H4 (cell line): ENCODE results near the gene ADARB1. TPM values are rescaled to one million over a fixed set of nuclear protein-coding genes. Genes with fewer than 3 reads are reported as not detected.

ENCODE experiments used
- DNase-seq: peaks from one replicate; pipeline ENCODE4 v3.0.0-alpha.2; 2015; ENCODE audit warnings: low spot score
- total RNA-seq: library from RNA; depleted of rRNA; stranded (reverse); fragments of >200 nt; shearing (Covaris generic); gene quantifications from 2 replicates; pipeline ENCODE4 v1.2.3, GENCODE V29; 2014

Gene ADARB1
- total RNA-seq, 1 experiment from 2014 or later = 10.2 TPM

- no peak for DNase-seq
Observed at GRCh38 chr21:45093035-45093532, 18.7 kb downstream of the ADARB1 start.

GRCh38 chr21:45094412-45094811, 20.0 kb downstream of the ADARB1 start:
- DNase-seq = no peak

DNA sequence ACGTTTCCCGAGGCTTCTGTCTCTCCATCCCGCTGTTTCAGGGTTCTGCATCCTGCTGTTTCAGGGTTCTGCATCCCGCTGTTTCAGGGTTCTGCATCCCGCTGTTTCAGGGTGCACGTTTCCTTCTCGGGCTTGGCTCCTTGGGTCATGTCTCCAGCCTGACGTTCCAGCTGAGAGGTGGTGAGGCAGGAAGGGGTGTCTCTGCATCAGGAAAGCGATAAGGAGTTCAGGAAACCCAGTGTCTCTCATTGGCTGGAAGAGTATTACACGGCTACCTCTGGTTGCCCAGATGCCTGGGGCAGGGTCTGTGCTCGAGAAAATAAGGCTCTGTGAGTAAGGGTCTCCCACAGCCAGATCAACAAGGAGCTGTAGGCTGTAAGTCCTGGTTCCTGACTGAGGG, 21.1 kb downstream of the ADARB1 start:
- no peak for DNase-seq

GRCh38 chr21:45096217-45096616, 21.8 kb downstream of the ADARB1 start:
- no peak for DNase-seq

- DNase-seq = no peak
Observed at GRCh38 chr21:45097827-45098387, 23.5 kb downstream of the ADARB1 start.

DNA sequence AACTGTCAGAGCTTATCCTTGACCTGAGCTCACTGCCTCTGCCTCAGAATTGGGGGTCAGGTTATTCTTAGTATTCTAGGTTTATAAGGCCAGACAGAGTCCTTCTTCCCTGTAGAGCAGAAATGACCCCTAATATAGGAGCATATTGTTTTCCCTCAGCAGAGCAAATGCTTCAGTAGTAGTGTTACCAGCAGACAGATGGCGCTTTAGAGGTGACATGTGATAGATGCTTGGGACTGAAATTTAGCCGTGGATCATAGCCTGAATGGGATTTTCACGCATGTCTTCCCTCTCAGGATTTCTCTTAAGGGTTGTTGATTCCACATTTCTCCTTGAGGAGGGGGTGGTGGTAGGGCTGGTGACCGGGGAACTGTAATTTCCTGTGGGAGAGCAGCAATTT, 24.5 kb downstream of the ADARB1 start:
- no peak for DNase-seq

DNA sequence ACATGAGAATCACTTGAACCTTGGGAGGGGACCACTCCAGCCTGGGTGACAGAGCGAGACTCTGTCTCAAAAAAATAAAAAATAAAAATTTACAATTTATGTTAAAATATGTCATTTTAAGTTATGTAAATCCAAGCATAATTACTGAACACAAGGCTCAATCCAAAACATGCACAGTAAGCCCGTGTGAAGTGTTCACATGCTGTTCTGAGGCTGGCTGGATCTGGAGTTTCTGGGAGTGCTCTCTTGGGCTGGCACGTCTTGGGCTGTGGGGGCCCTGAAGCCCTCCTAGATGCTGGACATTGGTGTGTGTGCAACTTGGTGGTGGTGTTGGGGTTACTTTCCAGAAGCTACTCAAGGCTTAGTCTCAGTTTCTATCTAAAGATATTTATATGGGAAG, 25.2 kb downstream of the ADARB1 start:
- DNase-seq = no peak

DNA sequence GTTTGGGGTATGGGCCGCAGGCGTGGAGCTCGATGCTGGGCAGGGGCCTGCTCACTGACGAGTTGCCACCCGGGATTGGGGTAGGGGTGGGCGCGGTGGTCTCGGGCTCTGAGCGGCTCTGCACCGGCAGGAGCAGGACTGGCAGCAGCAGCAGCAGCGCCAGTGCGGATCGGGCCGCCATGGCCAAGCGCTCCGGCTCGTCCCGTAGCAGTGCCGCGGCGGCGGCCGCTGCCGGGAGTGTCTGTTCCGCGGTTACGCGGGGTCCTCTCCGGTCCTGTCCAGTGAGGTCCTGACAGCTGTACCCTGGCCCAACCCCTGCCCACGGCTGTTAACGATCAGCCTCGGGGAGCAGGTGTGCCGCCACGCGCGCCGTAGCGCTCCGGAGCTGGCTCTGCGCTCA, 26.5 kb downstream of the ADARB1 start:
- DNase-seq = no peak

DNA sequence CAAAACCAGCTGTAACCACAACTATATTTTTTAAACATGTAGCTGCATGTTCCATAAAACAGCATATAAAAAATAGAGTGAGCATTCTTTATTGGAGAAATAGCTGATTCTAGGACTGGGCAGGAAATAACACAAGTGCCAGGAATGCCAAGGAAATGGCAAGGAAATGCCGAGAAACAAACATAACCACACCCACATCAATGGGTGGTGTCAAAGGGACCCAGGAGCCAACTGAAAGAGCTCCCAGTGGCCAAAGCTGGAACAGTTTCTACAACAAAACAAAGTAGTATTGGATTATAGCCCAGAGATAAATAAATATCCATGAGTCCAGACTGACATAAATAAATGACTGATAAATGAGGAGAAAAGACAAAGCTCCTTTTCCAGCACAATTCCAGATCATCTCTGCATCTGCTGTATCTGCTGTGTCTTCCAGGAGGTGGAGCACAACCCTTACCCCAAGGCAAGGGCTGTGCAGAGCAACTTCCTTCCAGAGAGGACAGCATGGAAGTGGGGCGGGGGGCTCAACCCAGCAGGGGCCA, 28.1 kb downstream of the ADARB1 start:
- DNase-seq = peak; percentile 63

- no peak for DNase-seq
Observed at GRCh38 chr21:45103971-45104520, 29.7 kb downstream of the ADARB1 start.

DNA sequence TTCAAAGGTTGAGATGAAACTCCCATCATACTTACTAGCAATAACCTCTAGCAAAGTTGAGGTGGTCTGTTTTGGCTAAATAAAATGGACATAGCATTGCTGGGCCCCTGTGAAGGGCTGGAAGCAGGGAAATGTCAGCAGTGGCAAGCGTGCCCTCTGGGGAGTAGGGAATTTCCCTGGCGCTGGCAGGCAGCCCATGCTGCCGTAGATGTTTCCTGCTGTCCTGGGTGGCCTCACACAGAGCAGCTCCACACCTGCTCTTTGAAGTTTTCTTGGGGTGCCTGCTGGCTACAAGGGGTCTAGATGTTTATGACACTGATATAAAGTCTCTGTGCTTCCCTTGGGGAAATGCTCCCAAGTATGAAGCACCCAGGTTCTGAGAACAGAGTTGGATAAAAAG, 30.2 kb downstream of the ADARB1 start:
- DNase-seq = no peak

DNA sequence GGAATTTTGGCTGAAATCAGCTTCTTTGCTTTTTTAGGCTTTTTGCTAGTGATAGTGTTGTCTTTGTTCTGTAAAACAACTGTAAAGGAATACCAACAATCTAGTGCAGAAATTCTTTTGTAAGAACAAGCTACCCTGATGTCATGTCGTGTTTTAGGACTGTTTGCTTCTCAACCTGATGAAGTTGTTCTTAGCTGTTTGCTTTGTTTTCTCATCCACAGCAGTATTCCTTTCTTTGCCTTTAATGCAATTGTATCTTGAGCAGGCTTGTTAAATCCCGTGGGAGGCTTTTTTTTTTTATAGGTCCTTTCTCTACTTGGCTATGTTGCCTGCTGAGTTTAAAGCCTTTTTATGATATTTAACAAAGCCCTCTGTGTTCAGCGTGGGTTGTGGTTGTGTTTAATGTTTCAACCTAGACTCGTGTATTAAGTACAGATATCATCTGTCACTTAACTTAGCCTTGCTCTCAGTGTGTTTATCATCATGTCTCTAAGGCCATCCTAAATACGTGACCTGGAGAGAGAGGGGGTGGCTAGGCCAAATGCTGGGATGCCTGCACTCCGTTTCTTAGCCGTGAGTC, 31.6 kb downstream of the ADARB1 start:
- no peak for DNase-seq

DNA sequence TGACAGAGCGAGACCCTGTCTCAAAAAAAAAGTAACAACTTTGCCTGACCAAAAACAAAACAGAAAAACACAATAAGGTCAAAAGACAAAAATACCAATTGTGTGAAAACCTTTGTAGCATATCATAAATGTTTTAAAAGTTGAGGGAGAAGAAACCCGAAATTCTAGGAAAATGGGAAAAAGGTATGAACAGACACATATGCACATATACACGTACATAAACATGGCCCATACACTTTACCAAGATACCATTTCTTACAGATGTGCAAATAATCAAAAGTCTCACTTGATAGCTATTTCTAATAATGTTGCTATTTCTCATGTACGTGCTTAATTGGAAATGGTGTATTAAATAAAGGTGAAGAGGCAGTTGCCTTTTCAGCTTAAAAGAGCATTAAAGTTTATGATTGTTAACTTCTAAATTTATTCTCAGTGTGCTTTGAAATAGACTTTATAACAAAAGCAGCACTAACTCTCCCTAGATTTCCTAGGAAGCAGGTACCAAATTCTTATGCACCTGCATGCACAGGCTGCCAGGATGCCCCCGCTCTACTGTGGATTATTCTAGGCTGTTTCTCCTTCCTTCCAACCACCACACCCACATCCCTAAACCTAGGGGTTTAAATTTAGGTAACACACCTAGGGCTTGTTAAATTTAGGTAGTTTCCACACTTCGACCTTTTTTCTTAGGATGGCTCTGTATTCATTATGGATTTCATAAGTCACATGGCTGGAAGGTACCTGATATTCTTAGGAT, 33.8 kb downstream of the ADARB1 start:
- DNase-seq = no peak

DNA sequence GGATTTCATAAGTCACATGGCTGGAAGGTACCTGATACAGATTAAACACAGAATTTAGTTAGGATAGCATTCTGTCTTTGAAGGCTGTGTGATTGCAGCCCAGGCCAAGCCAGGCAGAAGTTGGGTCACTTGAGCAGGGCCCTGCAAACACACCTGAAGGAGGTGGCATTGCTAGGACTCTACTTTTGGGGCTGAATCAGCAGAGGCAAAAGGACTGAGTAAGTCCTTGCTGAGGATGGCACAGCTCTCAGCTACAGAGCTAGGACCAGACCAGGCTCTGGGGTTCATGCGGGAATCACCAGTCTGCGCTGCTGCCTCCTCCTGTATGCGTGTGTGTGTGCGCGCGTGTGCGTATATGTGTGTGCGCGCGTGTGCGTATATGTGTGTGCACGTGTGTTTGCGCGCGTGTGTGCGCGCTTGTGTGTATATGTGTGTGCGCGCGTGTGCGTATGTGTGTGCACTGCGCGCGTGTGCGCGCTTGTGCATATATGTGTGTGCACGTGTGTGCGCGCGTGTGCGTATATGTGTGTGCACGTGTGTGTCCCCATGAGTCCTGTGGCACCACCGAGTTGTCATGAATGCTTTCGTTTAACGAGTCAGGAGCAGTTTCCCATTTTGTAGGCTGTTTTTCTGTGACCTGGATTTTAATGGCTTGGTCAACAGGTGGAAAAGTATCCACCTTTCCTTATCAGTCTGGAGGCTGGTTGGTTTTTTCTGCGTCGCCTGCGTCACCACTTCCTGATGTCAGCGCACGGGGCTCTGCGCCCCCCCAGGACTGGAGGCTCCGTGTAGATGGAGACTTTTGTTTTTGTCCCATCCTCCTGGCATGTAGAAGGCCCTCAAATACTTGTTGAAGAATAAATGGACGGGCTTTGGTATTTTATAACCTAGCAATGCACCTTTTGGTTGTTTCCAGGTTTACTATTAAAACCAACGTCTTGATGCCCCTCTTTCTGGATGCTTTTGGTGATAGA, 34.7 kb downstream of the ADARB1 start:
- DNase-seq = no peak

GRCh38 chr21:45109831-45110492, 35.6 kb downstream of the ADARB1 start:
- no peak for DNase-seq

GRCh38 chr21:45110873-45111624, 36.7 kb downstream of the ADARB1 start:
- no peak for DNase-seq

DNA sequence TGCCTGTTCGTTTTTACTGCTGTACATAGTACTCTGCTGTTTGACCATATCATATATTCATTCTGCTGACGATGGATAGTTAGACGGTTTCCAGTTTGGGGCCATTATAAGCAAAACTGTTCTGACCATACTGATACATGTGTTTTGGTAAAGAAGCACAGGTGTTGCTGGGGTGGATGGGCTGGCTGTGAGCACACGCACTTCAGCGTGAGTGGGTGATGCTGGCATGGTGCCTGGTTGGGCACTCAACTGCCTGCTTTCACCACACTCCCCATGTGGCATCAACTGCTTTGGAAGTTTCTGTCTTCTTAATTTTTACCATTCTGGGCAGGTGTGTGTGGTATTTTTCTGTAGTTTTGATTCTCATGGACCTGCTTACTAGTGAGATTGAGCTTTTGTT, 37.3 kb downstream of the ADARB1 start:
- no peak for DNase-seq

DNA sequence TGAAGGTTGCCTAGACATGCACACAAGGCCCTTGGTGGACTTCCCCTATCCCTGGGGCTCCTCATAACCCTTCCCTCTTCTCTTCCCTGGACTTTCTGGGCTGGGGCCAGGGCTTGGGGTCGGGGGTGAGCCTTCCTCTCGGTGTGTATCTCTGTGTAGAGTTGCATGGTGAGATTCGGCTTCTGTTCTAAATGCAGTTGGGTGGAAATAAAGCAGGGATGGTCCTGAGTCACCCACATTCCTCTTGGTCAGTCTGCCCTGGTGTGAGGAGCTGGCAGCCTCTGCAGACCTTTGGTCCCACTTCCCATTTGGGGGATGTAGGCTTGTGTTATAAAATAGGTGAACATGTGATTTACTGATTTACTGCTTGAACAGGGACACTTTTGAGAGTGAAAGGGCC, 38.0 kb downstream of the ADARB1 start:
- no peak for DNase-seq

DNA sequence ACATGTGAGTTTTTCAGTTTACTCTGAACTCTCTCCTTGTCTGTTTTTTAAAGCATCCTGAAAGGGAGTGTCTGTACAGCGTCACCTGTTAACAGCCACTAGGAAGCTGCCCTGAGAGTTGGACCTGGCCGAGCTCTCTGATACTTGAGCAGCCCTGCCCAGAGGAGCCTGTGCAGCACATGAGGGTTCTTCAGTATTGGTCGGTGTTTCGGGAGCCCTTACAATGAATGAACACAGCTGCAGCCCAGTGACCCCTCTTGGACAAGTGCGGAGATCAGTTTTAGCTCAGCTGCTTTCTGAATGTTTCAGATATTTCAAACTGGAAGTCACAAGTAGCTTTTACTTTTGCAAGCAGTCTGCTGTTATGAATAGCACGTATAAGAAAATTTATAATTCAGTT, 39.2 kb downstream of the ADARB1 start:
- no peak for DNase-seq

GRCh38 chr21:45114072-45114471, 39.7 kb downstream of the ADARB1 start:
- no peak for DNase-seq
